RWPE1 (cell line): ENCODE measurements around the gene KCNG2.
A peak's percentile ranks its signal among the peaks of the same experiment; 100 is the strongest.

Experiments used
- CTCF ChIA-PET: fragments of 350-600 bp; sonication (Branson Sonifier 250); formaldehyde crosslinking; extraction: SDS; loops from one replicate; lab custom pipeline; 2021; lab: Yijun Ruan, JAX
- POLR2A ChIA-PET: fragments of 400-600 bp; formaldehyde crosslinking; extraction: SDS; loops from one replicate; lab custom pipeline; 2020; ENCODE audit warnings: antibody characterized with exemption; ENCODE audit not compliant: low non-redundant PET; lab: Yijun Ruan, JAX
- DNase-seq: peaks from one replicate; pipeline ENCODE4 v3.0.0; 2012; ENCODE audit warnings: low spot score
- H3K27ac ChIP-seq: fragments of 450-650 bp; 2 replicates; pipeline ENCODE4 v1.5.1; 2017
- TF ChIP-seq, protein P1 (sequence below): fragments of 450-650 bp; conservative IDR thresholded peaks from 2 replicates; pipeline ENCODE4 v1.5.1; 2017; ENCODE audit warnings: low read depth, mild to moderate bottlenecking

Gene KCNG2

DNA sequence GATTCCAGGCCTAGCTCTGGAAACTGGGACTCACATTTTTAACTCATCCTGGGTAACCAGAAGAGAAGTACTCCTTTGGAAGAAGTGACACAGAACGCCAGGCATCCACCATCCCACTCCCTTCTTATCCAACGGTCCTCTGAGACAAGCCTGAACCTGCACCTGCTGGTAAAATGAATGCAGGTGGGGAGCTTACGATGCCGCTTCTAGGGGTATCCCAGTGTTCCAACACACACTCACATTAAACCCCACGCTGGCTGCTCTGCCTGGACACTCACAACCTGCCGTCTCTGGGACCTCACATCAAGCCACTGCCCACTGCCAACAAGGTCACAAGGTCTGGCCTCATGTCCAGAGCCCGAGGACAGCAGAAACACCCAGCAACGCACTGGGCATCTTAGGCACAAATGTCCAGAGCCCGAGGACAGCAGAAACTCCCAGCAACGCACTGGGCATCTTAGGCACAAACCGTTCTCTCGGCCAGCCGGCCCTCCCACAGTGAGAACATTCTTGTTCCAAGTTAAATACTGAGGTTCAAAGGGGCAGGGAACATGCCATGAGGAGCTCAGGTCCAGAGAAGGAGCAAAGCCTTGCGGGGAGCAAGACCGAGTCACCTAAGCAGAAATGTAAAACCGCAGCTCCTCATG is 143.9 kb downstream of the KCNG2 start:
- H3K27ac ChIP-seq = peak overlapping the region; percentile 39
- ChIA-PET POLR2A (no interaction called here), CTCF (interaction anchor here (0.6 kb wide), 3 partner anchors 156 to 1573 kb away, joined by 3 to 7 read pairs (median 5); no protein-coding TSS in a partner anchor)
- DNase-seq = no peak
- TF ChIP-seq, protein P1, sequence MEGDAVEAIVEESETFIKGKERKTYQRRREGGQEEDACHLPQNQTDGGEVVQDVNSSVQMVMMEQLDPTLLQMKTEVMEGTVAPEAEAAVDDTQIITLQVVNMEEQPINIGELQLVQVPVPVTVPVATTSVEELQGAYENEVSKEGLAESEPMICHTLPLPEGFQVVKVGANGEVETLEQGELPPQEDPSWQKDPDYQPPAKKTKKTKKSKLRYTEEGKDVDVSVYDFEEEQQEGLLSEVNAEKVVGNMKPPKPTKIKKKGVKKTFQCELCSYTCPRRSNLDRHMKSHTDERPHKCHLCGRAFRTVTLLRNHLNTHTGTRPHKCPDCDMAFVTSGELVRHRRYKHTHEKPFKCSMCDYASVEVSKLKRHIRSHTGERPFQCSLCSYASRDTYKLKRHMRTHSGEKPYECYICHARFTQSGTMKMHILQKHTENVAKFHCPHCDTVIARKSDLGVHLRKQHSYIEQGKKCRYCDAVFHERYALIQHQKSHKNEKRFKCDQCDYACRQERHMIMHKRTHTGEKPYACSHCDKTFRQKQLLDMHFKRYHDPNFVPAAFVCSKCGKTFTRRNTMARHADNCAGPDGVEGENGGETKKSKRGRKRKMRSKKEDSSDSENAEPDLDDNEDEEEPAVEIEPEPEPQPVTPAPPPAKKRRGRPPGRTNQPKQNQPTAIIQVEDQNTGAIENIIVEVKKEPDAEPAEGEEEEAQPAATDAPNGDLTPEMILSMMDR = no peak

- no peak for DNase-seq
- POLR2A ChIA-PET = no interaction called here
- CTCF ChIA-PET = interaction anchor here (0.6 kb wide), 1 partner anchor 155 kb away, joined by 5 read pairs; no protein-coding TSS in a partner anchor
- TF ChIP-seq, protein P1 = no peak
- H3K27ac ChIP-seq = peak overlapping the region; percentile 39
Observed at GRCh38 chr18:79942211-79942610, 144.5 kb downstream of the KCNG2 start.

GRCh38 chr18:79942786-79943607 is 145.3 kb downstream of the KCNG2 start:
- TF ChIP-seq, protein P1 = no peak
- ChIA-PET POLR2A (no interaction called here), CTCF (no interaction called here)
- DNase-seq = no peak
- peak overlapping the region; percentile 39 for H3K27ac ChIP-seq

DNA sequence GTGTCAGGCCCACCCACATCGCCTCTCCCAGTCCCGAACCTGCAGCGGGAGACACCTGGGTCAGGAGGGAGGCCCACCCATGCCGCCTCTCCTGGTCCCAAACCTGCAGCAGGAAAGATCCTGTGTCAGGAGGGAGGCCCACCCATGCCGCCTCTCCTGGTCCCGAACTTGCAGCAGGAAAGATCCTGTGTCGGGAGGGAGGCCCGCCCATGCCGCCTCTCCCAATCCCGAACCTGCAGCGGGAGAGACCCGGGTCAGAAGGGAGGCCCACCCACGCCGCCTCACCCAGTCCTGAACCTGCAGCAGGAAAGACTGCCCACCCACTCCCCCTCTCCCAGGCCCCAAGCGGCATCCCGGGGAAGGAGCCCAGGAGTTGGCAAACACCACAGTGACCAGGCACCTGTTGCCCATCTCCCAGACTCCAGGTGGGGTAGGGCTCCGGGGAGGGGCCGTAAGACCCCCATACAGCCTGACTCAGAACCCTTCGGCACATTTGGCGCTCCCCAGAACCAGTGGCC is 145.9 kb downstream of the KCNG2 start:
- TF ChIP-seq, protein P1 = no peak
- ChIA-PET CTCF (no interaction called here), POLR2A (no interaction called here)
- no peak for DNase-seq
- no peak overlapping the region for H3K27ac ChIP-seq

DNA sequence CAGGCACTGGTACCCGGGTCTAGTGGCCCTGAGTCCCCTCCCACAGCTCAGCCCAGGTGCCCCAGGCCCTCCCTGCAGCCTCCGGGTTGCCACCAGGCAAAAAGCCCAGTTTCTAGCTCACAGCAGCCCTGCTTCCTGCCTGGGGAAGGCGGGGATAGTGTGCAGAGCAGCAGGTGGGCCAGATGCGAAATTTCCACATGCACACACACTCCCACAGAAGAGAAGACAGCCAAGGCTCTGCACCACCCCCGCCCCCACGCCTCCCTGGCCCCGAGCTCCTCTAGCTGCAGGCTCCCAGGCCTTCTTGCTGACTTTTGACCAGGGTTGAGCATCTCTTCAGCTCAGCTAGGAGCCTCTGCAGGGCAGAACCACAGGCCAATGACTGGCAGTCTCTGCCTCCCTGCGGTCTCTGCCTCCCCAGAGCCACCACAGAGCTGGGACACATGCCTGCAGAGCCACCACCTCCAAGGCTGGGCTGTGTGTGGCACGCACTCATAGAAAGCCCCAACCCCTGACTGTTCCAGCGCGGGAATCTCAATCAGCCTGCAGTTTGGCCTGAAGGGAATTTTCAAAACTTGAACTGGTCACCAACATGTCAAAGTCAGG is 146.5 kb downstream of the KCNG2 start:
- CTCF ChIA-PET = interaction anchor here (0.6 kb wide), 1 partner anchor 52 kb away, joined by 3 read pairs; no protein-coding TSS in a partner anchor
- POLR2A ChIA-PET = interaction anchor here (0.7 kb wide), 1 partner anchor 22 kb away, joined by 9 read pairs; no protein-coding TSS in a partner anchor
- H3K27ac ChIP-seq = peak overlapping the region; percentile 15; the same call in 1 of the 2 replicates
- no peak for DNase-seq
- TF ChIP-seq, protein P1 = no peak

DNA sequence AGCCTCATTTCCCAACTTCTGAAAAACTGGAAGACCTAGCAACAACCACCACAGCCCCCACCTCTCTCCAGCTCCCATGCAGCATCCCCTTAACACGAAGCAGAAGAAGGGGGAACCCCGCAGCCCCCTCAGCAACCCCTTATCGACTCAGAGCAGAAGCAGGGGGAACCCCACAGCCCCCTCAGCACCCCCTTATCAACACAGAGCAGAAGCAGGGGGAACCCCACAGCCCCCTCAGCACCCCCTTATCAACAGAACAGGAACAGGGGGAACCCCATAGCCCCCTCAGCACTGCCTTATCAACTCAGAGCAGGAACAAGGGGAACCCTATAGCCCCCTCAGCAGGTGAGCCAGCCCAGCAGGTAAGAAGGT is 147.0 kb downstream of the KCNG2 start:
- POLR2A ChIA-PET = interaction anchor here (0.7 kb wide), 1 partner anchor 22 kb away, joined by 9 read pairs; no protein-coding TSS in a partner anchor
- TF ChIP-seq, protein P1 = no peak
- H3K27ac ChIP-seq = 0 out of 2 replicates have a peak overlapping the region, but pooled peaks have one; percentile 15
- CTCF ChIA-PET = interaction anchor here (0.6 kb wide), 1 partner anchor 51 kb away, joined by 3 read pairs; no protein-coding TSS in a partner anchor
- DNase-seq = no peak
